Spleen (tissue), 7 donors: Measurements from ENCODE around the gene NGF.

Experiments used
- CTCF ChIP-seq, 11 experiments: fragments of 200-600 bp in 7 of 11; fragments of 450-650 bp in 4 of 11; sonication (generic) in 4 of 11; IDR thresholded peaks in 8 of 11; conservative IDR thresholded peaks in 3 of 11; 1 replicate in 7 of 11; 2 replicates in 4 of 11; pipeline versions ENCODE4 v1.4.0 to v1.8.0; 2016 to 2021; ENCODE audit warnings: antibody characterized with exemption in 11 of 11, inconsistent platforms in 4 of 11, mild to moderate bottlenecking in 1 of 11
- POLR2A ChIP-seq, 3 donors: fragments of 450-650 bp; IDR thresholded peaks; one replicate each; pipeline ENCODE4 v1.5.1; 2017; ENCODE audit warnings: antibody characterized with exemption in 3 of 3, mild to moderate bottlenecking in 1 of 3
- POLR2AphosphoS5 ChIP-seq, 3 donors: sonication (generic); formaldehyde crosslinking; IDR thresholded peaks; one replicate each; pipeline ENCODE4 v1.5.1; 2017; ENCODE audit warnings: antibody characterized with exemption in 3 of 3
- donor health status: DM: no; HTN: no; CAD: no; lungs with moderate emphysema.
- donor health status: DM: no; HTN: no; CAD: no.
- donor health status: DM: no; HTN: no; CAD: no.

GRCh38 chr1:115320377-115320776 lies 17.7 kb downstream of the NGF start:
- no peak for TF ChIP-seq CTCF (IDR thresholded peaks at IDR 0.05 in 8 of 11, conservative IDR thresholded peaks at IDR 0.05 in 3 of 11)
- TF ChIP-seq POLR2A (IDR thresholded peaks at IDR 0.05): no peak
- no peak for TF ChIP-seq POLR2AphosphoS5 (IDR thresholded peaks at IDR 0.05)
